Tibial nerve (tissue), 4 donors: ENCODE data around the gene COMT. TPM values are rescaled to one million over a fixed set of nuclear protein-coding genes. Genes with fewer than 3 reads are reported as not detected.

ENCODE experiments used
- DNase-seq, 2 donors: peaks; one replicate each; pipeline ENCODE4 v3.0.0-alpha.2; 2019; ENCODE audit warnings: low spot score in 2 of 2
- H3K27ac ChIP-seq, 4 donors: fragments of 200-600 bp; sonication (generic) in 3 of 4; one replicate each; pipeline ENCODE4 v1.5.1; 2017 to 2019; ENCODE audit warnings: mild to moderate bottlenecking in 1 of 4
- H3K27me3 ChIP-seq, 2 donors: fragments of 200-600 bp; sonication (generic) in 1 of 2; one replicate each; pipeline versions ENCODE4 v1.5.1 to v1.6.0; 2017 to 2019
- H3K36me3 ChIP-seq, 3 donors: fragments of 200-600 bp; sonication (generic); one replicate each; pipeline ENCODE4 v1.5.1; 2018 to 2019
- H3K4me1 ChIP-seq, 4 donors: fragments of 200-600 bp; sonication (generic) in 3 of 4; one replicate each; pipeline ENCODE4 v1.5.1; 2017 to 2019
- H3K4me3 ChIP-seq, 4 donors: fragments of 200-600 bp; sonication (generic) in 3 of 4; one replicate each; pipeline ENCODE4 v1.5.1; 2017 to 2019; ENCODE audit warnings: mild to moderate bottlenecking in 1 of 4, moderate library complexity in 1 of 4
- H3K9me3 ChIP-seq, 4 donors: fragments of 200-600 bp; sonication (generic) in 3 of 4; one replicate each; pipeline ENCODE4 v1.5.1; 2017 to 2019
- EP300 ChIP-seq, 2 donors: sonication (generic); formaldehyde crosslinking; IDR thresholded peaks; one replicate each; pipeline ENCODE4 v1.6.1; 2017; ENCODE audit warnings: antibody characterized with exemption in 2 of 2, mild to moderate bottlenecking in 1 of 2
- POLR2A ChIP-seq, 2 donors: fragments of 450-650 bp; IDR thresholded peaks; one replicate each; pipeline ENCODE4 v1.6.1; 2017; ENCODE audit warnings: antibody characterized with exemption in 2 of 2, mild to moderate bottlenecking in 2 of 2, moderate library complexity in 2 of 2
- WGBS, 2 donors: methylation state at CpG; one replicate each; pipeline ENCODE4 v1.1.5; 2018; 5-methylcytosine and 5-hydroxymethylcytosine counted together
- total RNA-seq, 4 donors: library from RNA; depleted of rRNA; stranded (reverse); fragments of >200 nt; gene quantifications; one replicate each; pipeline ENCODE4 v1.1.0, GENCODE V29; 2016
- TF ChIP-seq, protein P1 (sequence below), 5 experiments: fragments of 200-600 bp in 3 of 5; fragments of 450-650 bp in 2 of 5; sonication (generic) in 3 of 5; IDR thresholded peaks; one replicate each; pipeline ENCODE4 v1.5.1; 2016 to 2019; ENCODE audit warnings: antibody characterized with exemption in 5 of 5, mild to moderate bottlenecking in 3 of 5, moderate library complexity in 2 of 5

COMT gene
- total RNA-seq, 4 donors from 2014 or later, result 212 to 306 (median 240) TPM

DNA sequence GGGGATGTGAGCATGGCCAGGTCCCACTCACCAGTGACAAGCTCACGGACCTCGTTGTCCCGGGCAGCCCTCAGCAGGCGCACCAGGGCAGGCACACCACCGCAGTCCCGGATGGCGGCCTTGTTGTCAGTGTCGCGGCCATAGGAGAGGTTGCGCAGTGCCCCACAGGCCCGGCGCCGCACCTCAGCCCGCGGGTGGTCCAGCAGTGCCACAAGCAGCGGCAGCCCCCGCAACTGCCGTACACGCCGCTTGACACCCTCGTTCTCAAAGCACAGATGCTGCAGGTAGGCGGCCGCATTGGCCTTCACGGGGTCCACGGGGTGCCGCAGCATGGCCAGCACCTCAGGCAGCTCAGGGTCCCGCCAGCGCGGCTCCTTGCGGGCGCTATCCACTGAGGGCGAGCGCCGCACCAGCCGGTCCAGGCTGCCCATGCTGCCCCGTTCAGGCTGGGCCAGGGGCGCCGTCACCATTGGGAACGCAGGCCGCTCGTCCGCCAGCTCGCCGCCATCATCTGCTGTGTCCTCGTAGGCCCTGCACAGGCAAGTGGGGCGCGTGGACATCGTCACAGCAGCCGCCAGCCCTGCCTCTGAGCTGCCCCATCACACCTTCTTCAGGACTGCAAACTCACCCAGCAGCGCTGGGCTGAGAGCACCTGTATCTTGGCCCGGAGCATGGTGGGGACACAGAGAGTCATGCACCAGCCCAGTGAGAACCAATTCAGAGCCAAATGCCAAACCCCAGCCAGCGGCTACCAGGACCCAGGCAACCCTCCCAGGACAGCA lies 38.3 kb downstream of the COMT start:
- WGBS, 2 donors, result 88 to 94% methylated on average over 30 to 45 of the region's 52 CpGs
- no peak for TF ChIP-seq POLR2A (IDR thresholded peaks at IDR 0.05)
- Histone ChIP-seq H3K27me3 (no peaks in the 10 kb centered on the region), H3K4me3 (no peak overlapping the region), H3K4me1 (peaks cover 0 to 34% (median 4%) of the 10 kb centered on the region in 4 donors), H3K9me3 (no peaks in the 10 kb centered on the region), H3K27ac (no peak overlapping the region), H3K36me3 (peaks cover 0 to 70% (median 0%) of the 10 kb centered on the region in 3 donors)
- no peak for DNase-seq

DNA sequence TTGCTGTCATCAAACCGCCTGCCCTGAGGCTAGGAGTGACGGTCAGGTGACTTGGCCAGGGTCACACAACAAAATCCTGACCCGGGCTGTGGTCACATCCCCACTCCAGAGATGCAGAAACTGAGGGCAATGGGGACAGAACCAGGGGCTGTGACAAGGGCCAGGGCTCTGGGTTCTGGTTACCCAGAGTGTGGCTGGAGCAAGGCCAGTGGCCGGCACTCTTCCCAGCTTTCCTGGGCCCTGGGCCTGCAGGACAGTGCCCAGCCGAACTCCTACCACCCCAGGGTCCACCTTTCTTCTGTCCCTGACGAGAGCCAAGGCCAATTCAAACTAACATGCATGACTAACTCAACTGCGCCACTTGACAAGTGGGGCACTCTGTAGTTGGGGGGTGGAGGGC lies 39.2 kb downstream of the COMT start:
- DNase-seq, result no peak
- TF ChIP-seq POLR2A (IDR thresholded peaks at IDR 0.05), result no peak
- TF ChIP-seq, protein P1, sequence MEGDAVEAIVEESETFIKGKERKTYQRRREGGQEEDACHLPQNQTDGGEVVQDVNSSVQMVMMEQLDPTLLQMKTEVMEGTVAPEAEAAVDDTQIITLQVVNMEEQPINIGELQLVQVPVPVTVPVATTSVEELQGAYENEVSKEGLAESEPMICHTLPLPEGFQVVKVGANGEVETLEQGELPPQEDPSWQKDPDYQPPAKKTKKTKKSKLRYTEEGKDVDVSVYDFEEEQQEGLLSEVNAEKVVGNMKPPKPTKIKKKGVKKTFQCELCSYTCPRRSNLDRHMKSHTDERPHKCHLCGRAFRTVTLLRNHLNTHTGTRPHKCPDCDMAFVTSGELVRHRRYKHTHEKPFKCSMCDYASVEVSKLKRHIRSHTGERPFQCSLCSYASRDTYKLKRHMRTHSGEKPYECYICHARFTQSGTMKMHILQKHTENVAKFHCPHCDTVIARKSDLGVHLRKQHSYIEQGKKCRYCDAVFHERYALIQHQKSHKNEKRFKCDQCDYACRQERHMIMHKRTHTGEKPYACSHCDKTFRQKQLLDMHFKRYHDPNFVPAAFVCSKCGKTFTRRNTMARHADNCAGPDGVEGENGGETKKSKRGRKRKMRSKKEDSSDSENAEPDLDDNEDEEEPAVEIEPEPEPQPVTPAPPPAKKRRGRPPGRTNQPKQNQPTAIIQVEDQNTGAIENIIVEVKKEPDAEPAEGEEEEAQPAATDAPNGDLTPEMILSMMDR (IDR thresholded peaks at IDR 0.05), result no peak
- no peak for TF ChIP-seq EP300 (IDR thresholded peaks at IDR 0.05)
- peaks cover 0 to 34% (median 11%) of the 10 kb centered on the region in 4 donors for H3K4me1 ChIP-seq
- H3K4me3 ChIP-seq, result no peak overlapping the region
- no peaks in the 10 kb centered on the region for H3K9me3 ChIP-seq
- 83 to 95% methylated on average over 6 to 7 of the region's 7 CpGs for WGBS, 2 donors
- peaks cover 0 to 64% (median 0%) of the 10 kb centered on the region in 3 donors for H3K36me3 ChIP-seq
- H3K27ac ChIP-seq, result no peak overlapping the region
- H3K27me3 ChIP-seq, result no peaks in the 10 kb centered on the region

DNA sequence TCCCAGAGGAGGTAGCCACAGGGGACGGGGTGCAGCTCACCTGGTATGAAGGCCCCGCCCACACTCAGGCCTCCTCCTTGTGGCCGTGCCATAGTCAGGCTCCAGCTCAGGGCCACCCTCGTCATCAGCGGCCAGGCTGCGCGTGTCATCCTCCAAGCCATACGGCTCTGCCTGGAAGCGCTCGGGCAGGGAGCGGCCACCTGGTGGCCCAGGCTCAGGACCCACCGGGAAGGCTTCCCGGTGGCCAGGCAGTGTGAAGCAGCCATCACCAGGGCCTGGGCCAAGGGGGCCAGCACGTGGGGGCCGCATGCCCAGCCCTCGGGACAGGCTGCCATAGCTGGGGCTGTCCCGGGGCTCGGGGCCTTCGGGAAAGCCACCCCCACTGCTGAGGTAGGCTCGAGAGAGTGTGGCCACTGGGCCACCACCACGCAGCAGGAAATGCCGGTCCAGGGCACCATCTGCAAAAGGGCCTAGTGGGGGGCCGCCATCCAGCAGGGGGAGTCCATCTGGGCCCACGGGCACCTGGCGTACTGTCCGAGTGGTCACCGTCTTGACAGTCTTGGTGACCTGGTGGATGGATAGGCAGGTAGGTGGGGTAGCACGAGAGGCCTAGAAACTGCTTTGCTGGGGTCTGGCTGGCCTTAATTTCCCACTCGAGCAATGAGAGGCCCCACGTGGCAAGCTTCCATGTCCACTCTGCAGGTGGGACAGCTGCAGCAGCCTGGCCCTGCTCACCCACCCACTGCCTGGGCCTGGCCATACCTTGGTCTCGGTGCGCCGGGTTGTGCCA lies 39.8 kb downstream of the COMT start:
- no peak for DNase-seq
- Histone ChIP-seq H3K4me3 (no peak overlapping the region), H3K27me3 (no peaks in the 10 kb centered on the region), H3K9me3 (no peaks in the 10 kb centered on the region), H3K27ac (no peak overlapping the region), H3K4me1 (peaks cover 0 to 40% (median 17%) of the 10 kb centered on the region in 4 donors), H3K36me3 (peaks cover 0 to 61% (median 0%) of the 10 kb centered on the region in 3 donors)
- 83 to 84% methylated on average over 28 to 30 of the region's 33 CpGs for WGBS, 2 donors
- TF ChIP-seq POLR2A (IDR thresholded peaks at IDR 0.05), result no peak

DNA sequence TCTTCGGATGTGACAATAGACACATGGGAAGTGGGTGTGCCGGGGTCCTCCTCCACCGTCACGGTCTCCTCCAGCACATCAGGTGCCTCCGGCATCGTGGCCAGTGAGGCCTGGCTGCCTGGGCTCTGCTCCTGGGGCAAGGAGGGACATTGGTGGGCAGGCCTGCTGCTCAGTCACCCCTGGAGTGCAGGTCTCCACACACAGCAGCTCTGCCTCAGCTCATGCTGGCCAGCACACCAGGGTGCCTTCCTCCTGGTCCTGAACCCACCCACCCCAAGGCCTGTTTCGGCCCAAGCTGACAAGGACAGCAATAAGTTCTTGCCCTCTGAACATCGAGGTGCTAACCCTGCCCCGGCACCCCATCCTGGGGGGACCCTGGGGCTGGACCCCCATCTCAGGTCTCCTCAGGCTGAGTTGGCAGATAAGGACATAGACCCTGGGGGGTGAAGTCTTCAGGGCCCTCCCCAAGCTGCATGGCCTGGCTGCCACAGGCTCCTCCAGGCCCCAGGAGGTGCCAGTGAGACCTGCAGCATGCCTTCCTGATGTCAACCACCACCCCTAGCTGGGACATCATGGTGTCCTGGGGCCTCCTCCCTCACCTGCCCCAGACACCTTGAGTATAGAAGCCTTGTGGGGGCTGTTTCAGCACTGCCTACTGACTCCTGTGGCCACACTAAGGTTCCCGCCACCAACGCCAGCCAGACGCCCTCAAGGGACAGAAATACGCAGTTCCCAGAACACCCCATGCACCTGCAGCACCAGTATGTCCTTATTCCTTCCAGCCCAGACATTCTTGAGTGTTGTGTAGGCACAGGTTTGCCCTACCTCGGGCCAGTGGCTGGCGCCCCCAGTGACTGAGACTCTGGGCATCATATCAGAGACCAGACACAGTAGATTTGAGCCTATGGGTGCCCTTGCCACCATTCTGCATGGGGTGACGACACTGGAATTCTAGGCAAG lies 40.7 kb downstream of the COMT start:
- Histone ChIP-seq H3K27ac (peak overlapping the region in 2 of 4 donors; percentile 62 to 93), H3K27me3 (no peaks in the 10 kb centered on the region), H3K4me1 (peaks cover 0 to 45% (median 18%) of the 10 kb centered on the region in 4 donors), H3K36me3 (peaks cover 0 to 52% (median 0%) of the 10 kb centered on the region in 3 donors), H3K9me3 (no peaks in the 10 kb centered on the region), H3K4me3 (no peak overlapping the region)
- 87 to 93% methylated on average over 16 of the region's 16 CpGs for WGBS, 2 donors
- DNase-seq, result no peak
- TF ChIP-seq, protein P1 (IDR thresholded peaks at IDR 0.05), result no peak
- TF ChIP-seq EP300 (IDR thresholded peaks at IDR 0.05), result no peak
- TF ChIP-seq POLR2A (IDR thresholded peaks at IDR 0.05), result no peak

DNA sequence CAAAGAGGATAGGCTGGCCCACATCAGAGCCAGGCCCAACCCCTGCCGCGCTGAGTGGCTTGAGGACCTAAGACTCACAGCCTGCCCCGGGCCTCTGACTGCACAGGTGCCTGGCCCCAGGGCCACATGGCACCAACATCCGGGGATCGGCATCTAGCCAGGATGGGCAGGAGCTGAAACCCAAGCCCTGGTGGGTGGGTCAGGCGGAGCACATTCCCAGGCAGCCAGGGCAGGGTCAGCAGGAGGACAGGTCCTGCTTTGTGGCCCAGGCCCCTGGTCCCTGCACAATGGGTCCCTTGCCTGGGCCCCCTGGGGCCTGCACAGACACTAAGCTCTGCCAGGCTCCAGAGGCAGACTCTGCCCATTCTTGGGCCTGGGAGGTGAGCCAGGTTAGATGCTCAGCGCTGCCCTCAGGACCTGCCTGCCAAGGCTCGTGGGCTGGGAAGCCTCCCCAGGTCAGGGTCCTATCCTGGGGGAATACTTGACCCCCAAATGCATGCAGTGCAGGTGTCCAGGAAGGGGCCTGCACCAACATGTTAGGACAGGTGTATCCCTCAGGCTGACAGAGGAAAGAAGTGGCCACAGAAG lies 41.5 kb downstream of the COMT start:
- H3K9me3 ChIP-seq, result no peaks in the 10 kb centered on the region
- no peak for DNase-seq
- H3K4me3 ChIP-seq, result no peak overlapping the region
- TF ChIP-seq, protein P1 (IDR thresholded peaks at IDR 0.05), result no peak
- no peak for TF ChIP-seq POLR2A (IDR thresholded peaks at IDR 0.05)
- TF ChIP-seq EP300 (IDR thresholded peaks at IDR 0.05), result no peak
- peaks cover 0 to 44% (median 0%) of the 10 kb centered on the region in 3 donors for H3K36me3 ChIP-seq
- H3K27me3 ChIP-seq, result no peaks in the 10 kb centered on the region
- H3K4me1 ChIP-seq, result peaks cover 0 to 54% (median 18%) of the 10 kb centered on the region in 4 donors
- 42 to 64% methylated on average over 2 to 4 of the region's 8 CpGs for WGBS, 2 donors
- peak overlapping the region in 2 of 4 donors; percentile 62 to 93 for H3K27ac ChIP-seq
